Measurements from ENCODE around the gene NAA16.
A peak's percentile ranks its signal among the peaks of the same experiment; 100 is the strongest.
"Not testable (repeated sequence)": the region's sequence is repeated elsewhere in the genome, so short reads cannot be mapped to it uniquely, and the experiment has no call there.

NAA16 gene

DNA sequence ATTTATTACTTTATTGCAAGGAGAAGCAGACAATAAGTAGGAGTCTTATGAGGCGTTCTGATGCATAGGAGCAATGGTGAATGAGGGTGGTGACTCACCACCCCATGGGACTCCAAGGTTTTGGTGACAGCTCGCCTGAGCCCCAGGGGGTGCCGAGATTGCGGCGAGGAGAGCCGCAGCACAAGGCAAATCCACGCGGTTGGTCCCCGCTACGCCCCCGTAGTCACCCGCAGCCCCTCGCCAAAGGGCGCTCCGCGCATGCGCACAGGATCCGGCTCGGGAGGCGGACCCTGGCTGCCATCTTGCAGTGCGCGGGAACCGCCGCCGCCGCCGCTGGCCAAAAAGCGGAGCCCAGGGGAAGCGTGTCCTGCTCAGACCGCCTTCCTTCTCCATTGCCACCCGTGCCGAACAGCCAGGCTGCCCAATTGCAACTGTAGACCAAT, at the start of gene NAA16:
TSS of gene NAA16 (plus strand) at position 305 of the 443 bp plus-strand sequence. CDS start 262 bp downstream, outside the sequence.
- DNase-seq (ENCODE audit: low spot score), result peak; percentile 96

DNA sequence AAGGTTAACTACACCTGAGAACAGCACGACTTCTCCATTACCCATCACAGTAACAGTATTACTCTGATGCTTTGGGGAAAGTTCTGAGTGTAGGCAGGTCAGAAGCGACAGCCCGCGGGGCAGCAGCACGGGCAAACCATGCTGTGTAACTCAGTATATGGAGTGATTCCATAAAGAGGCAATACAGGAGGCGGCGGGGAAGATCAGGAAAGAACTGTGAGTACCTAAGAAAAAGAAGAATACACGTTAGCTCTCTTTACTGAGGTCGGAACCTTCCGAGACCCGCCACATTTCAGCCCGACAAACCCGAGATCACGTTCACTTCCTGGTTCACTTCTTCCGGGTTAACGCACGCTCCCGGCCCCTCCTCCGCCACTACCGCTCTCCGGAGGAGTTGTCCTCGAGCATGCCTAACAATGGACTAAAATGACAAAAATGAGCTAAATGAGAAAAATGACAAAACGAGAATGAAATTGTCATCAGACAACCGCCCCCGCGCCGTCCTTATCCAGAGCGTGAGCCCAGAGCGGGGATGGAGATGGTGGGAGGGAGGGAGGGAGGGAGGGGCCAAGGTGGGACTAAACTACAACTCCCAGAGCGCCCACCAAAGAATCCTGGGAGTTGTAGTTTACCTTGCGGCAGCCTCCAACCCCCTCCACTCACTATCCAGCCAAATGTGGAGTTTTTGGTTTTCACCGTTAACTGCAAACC, 47.7 kb upstream of the NAA16 start, which contains the start of gene MTRF1:
TSS of gene MTRF1 (minus strand) at position 316 of the 711 bp plus-strand sequence. CDS start 2,669 bp downstream, outside the sequence.
- DNase-seq (ENCODE audit: low spot score), result peak; percentile 83

DNA sequence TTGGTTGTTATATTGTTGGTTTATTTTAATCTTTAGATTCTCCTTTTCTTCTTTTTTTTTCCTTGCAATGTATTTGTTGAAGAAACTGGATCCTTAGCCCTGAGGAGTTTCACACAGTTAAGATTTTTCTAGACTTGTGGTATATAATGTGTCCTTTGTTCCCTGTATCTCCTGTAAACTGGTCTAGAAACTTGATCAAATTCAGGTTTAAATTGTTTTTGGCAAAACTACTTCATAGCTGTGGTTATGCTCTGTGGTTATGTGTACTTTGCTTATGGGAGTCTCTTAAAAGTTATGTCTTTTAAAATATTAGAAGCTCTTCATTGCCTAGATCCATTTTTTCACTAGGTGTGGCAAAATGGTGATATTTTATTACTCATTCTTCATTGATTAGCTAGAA, 44.0 kb upstream of the NAA16 start:
- DNase-seq (ENCODE audit: low spot score), result no peak

DNA sequence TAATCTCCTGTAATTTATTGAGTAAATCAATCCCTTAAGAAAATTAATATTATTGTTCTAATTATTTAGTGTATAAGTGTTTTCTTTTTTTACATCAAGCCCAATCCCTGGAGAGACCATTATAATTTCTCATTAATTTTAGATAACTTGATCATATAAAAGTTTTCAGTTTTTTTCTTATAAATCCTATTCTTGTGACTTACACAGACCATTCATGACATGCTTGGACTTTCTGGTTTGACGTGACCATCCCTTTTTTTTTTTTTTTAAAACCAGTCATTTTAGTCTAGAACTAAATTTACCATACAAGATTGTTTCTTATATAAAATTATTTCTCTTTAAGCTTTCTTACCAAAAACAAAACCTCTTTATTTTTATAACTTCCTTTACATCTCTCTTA, 42.3 kb upstream of the NAA16 start:
- DNase-seq (ENCODE audit: low spot score), result no peak

DNA sequence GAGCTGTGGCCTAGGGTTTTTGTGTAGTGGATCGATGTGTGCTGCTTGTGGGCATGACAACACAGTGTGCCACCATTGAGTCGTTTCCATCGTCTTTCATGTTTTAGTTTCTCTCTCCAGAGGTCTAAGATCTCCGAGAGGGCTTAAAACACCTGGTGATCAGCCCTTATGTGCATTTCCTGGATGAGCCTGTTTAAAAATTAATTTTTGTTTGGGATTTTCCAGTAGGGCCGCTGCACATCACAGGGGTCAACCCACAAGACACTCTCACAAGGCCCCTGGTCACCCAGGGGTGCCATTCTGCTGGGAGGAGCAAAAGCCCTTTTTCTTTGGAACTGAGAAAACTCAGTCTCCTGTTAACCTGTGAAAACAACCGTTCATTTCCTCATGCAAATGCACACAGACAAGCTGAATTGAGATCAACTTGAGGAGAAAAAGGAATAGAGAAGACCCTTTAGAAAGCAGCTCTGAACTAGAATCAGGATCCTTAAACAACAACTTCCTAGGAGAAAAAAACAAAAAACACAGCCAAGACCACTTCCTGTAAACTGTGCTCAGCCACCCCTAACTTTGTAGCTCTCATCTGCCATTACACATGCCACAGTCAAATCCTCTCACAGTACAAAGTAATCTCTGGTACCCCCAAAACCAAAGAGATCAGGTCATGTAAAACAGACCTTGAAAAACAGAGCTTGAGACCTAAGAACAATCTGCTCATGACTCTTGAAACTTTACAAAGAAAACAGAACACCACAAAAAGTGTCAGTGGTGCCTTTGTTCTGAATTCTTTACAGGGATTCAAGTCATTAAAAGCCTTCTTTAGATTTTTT, 39.4 kb upstream of the NAA16 start:
- DNase-seq (ENCODE audit: low spot score), result no peak

DNA sequence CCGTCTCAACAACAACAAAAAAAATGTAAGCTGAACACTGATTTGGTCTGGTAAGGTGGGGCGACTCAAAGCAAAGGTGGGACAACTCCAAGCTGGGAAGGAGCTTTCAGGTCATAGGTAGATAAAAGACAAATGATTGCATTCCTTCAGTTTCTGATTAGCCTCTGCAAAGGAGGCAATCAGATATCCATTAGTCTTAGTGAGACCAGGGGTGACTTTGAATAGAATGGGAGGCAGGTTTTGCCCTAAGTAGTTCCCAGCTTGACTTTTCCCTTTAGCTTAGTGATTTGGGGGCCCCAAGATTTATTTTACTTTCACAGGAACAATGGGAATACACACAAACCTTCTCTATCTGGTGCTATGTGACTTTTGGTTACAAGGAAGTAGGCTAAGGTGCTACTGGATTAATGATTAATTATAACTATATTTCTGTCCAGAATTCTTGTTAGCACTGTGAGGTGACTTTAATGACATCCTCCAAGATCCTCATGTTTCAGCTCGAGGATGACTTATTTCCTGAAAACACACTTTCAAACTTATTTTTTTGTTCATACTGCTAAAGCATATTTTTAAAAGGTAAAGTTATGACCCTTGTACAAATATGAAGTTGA, 37.1 kb upstream of the NAA16 start:
- DNase-seq (ENCODE audit: low spot score), result no peak

DNA sequence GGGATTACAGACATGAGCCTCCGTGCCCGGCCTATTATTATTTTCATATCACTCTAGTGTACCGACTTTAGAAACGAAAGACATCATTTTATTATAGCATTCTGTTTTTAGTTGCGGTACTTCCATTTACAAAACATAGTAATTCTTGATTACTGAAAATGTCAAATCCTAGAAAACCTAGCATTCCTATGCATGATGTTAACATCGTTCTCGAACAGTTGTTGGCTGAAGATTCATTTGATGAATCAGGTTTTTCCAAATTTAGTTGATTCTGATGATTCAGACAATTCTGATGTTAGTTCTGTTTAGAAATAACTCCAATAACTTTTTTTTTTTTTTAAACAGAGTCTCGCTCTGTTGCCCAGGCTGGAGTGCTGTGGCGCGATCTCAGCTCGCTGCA, 36.2 kb upstream of the NAA16 start:
- DNase-seq (ENCODE audit: low spot score), result no peak

DNA sequence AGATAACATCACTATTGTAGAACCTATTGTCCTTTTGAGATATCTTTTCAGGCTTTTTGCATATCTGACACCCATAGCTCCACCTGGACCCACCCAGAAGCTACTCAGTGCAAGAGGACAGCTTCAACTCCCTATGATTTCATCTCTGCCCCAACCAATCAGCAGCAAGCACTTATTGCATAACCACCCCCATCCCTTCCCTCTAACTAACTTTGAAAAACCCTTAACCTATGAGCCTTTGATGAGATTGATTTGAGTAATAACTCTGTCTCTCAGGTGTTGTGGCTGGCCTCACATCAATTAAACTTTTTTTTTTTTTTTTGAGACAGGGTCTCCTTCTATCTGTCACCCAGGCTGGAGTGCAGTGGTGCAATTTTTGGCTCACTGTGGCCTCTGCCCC, 34.2 kb upstream of the NAA16 start:
- no peak for DNase-seq (ENCODE audit: low spot score)

DNA sequence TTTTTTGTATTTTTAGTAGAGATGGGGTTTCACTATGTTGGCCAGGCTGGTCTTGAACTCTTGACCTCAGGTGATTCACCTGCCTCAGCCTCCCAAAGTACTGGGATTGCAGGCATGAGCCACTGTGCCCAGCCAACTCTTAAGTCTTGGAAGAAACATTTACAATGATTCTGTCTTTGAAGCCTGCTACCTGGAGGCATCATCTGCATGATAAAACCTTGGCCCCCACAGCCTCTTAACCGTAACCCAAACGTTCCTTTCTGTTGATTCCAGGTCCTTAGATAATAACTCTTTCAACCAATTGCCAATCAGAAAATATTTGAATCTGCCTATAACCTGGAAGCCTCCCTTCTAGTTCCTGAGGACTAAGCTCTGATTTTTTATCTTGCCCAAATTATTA, 31.9 kb upstream of the NAA16 start:
- not testable (repeated sequence) for DNase-seq (ENCODE audit: low spot score)

DNA sequence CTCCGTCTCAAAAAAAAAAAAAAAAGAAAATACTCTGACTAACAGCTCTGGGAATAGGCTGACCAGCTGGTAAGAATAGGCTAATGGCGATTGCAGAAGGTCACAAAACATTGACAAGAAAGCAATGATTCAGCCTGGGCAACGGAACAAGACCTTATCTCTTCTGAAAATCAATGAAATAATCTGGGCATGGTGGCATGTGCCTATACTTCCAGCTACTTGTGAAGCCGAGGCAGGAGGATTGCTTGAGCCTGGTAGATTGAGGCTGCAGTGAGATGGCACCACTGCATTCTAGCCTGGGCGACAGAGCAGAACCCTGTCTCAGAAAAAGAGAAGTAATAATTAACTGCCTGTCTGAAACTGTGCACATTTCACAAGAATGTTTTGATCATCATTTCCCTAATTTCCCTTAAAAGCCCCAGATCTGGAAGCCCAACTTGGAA, 28.9 kb upstream of the NAA16 start:
- no peak for DNase-seq (ENCODE audit: low spot score)

DNA sequence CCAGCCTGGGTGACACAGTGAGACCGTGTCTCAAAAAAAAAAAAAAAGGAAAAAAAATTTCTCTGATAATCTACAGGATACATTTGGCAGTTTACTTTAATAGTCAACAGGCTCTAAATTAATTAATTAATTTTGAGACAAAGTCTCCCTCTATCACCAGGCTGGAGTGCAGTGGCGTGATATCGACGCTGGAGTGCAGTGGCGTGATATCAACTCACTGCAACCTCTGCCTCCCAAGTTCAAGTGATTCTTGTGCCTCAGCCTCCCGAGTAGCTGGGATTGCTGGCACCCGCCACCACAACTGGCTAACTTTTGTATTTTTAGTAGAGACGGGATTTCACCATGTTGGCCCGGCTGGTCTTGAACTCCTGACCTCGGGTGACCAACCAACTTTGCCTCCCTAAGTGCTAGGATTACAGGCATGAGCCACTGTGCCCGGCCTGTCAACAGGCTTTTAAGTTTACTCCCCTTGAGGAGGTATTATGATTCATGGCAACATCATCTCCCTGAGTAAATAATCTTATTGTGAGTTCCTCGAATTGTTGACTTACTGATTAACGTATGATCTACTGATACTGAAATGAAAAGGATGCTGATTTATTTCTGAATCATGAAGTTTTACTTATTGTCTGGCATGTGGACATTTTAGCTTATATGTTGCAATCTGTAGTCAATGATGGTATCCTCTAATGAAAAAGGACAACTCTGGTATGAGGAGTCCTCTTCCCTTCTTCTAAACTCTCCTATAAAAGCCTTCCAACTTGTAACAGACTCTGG, 26.4 kb upstream of the NAA16 start:
- peak; percentile 42 for DNase-seq (ENCODE audit: low spot score)

DNA sequence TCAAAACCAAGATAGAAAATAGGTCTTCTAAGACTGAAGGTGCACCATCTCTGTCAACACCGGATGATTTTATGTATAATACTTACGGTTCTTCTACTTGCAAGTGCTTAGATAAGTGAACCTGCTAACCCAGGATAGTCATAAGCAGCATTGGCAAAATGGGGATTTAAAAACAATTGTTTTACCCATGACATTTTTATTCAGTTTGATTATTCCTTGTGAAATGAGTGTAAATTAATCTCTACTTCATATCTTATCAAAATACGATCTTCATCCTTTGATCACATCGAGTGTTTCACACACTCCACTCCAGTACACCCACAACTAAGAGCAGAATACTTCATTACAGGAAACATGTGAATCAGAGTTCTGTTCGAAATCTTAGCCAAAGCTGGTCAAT, 24.7 kb upstream of the NAA16 start:
- DNase-seq (ENCODE audit: low spot score), result no peak

DNA sequence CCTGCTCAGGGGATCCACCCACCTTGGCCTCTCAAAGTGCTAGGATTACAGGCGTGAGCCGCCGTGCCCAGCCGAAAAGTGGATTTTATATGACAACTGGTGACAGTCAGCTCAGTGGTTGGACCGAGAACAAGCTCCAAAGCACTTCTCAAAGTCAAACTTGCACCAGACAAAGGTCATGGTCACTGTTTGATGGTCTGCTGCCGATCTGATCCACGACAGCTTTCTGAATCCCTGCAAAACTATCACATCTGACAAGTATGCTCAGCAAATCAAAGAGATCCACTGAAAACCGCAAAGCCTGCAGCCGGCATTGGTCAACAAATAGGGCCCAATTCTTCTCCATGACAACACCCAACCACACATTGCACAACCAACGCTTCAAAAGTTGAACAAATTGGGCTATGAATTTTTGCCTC, 21.6 kb upstream of the NAA16 start:
- DNase-seq (ENCODE audit: low spot score), result no peak

DNA sequence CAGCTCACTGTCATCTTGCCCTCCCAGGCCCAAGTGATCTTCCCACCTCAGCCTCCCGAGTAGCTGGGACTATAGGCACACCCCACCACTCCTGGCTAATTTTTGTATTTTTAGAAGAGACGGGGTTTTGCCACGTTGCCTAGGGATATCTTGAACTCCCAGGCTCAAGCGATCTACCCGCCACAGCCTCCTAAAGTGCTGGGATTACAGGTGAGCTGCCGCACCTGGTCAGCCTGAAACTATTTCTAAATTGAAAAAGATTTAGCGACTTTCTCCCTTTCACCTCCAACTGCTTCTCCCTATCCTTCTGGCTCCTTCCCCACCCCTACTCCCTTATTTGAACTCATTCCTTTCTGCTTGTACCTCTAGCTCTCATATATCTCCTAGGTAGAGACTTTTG, 19.8 kb upstream of the NAA16 start:
- DNase-seq (ENCODE audit: low spot score), result no peak

DNA sequence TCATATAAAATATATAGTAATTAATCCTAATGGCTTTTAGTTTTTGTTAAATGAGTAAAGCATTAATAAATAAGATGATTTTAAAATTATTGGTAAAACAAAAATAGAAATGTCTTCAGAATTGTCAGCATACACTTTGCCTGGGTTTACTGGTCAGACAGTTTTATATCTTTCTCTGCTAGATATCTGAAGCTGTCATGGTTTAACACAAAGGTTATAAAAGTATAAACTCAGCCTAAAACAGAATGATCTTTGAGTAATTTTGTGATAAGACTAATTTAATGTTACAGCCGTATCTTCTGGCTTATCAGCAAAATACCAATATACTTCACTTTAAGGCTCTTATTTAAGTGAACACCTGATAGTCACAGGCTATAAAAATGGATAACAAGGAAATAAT, 17.8 kb upstream of the NAA16 start:
- DNase-seq (ENCODE audit: low spot score), result no peak

DNA sequence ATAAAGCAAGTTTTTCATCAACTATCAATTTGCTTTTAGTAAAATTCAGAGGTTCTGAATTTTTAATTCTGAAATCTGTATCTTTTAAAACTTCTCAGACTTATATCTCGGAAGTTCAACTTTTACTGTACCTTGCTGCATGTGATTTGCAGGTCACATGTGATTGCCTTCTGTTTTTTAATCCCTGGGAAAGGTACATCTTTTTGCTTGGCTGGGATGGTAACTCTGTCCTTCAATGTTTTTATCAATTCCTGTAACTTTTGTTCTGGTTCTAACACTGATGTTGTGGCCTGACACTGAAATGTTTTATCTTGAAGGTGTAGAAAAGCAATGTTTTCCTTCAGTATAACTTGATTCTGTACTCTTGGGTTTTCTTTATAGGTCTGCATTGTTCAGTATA, 16.2 kb upstream of the NAA16 start:
- no peak for DNase-seq (ENCODE audit: low spot score)

DNA sequence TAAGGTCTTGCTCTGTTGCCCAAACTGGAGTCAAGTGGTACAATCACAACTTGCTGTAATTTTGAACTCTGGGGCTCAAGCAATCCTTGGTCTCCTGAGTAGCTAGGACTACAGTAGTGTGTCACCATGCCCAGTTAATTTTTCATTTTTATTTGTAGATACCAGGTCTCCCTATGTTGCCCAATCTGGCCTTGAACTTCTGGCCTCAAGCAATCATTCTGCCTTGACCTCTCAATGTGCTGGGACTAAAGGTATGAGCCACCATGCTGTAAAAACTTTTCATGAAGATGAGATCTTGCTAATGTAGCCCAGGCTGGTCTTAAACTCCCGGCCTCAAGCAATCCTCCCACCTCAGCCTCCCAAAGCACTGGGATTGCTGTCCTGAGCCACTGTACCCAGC, 15.1 kb upstream of the NAA16 start:
- DNase-seq (ENCODE audit: low spot score), result no peak

DNA sequence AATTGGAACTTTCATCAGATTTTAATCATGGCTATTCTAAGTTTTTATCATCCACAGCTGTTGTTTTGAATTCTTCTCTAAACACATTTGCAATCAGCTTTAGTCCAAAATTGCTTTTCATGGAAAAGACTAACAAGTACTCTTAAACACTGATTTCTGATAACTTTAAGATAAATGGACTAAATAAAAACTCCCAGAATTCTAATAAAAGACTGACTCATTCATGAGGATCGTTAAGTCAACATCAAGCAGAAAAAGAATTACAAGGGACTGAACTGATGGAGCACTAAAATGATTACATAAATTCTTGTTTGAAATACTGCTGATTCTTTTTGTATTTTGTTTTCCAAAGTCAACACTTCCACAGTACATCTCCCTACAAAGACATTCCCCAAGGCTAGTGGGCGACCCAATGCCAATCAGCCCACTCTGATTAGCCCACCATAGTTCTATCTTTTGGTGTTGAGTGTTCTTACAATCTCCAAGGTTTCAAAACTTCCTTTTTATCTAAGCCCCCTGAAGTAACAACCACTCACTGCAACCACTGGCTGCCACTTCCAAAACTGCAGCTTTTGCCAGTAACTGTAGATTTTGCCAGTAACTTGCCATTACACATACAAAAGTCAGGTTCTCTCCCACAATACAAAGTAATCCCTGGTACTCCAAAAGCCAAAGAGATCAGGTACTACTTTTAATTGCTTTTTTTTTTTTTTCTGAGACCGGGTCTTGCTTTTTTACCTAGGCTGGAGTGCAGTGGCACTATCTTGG, 14.0 kb upstream of the NAA16 start:
- no peak for DNase-seq (ENCODE audit: low spot score)

DNA sequence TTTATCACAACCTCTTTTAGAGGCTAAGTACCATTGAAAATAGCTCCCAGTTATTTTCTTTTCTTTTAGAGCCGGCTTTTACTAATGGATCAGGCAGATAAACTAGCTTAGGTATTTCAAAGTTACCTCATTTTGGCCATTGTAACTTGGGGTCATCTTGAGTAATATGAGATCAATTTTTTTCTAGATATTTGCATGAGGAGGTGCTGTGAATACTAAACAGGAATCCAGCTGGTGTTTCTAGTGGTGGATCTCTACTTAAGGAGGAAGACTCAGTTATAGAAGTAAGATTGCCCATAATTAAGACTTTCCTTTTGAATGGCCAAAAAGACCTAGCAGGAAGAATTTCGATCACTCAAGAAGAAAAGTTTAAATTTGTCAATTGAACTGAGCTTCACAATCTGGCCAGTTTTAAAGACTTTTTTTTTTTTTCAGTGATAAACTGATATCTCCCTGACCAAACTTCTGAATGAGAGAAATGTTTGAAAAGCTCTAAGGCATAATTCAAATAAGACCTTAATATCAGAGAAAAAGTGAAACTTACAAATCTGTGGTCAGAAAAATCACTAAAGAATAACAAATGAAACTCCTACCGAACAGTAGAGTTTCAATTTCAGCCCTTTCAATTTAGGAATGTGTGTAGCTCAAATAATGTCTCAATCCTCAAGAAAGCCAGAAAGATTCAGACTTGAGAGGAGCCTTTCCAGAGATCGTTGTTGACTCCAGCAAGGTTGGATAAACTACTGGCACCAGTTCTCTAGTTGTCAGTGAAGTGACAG, 11.6 kb upstream of the NAA16 start:
- no peak for DNase-seq (ENCODE audit: low spot score)

DNA sequence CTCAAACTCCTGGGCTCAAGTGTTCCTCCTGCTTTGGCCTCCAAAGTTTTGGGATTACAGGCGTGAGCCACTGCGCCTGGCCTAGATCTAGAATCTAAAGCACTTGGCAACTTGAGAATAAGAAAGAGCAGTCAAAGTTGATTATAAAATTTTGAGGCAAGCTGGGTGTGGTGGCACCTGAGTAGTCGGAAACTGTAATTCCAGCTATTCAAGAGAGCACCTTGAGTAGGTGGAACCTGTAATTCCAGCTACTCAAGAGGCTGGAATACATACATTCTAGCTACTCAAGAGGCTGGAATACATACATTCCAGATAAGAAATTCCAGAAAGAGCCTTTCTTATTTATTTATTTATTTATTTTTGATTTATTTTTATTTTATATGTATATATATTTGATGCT, 8.3 kb upstream of the NAA16 start:
- no peak for DNase-seq (ENCODE audit: low spot score)
